AG09309 (cell line): ENCODE results near the gene FMN2.
A peak's percentile ranks its signal among the peaks of the same experiment; 100 is the strongest.
"Not testable (repeated sequence)": the region's sequence is repeated elsewhere in the genome, so short reads cannot be mapped to it uniquely, and the experiment has no call there.

Experiments used
- DNase-seq: peaks from one replicate; pipeline ENCODE4 v3.0.0-alpha.2; 2010; ENCODE audit warnings: low read depth
- H3K4me3 ChIP-seq: 2 replicates; pipeline ENCODE4 v1.5.1; 2011; ENCODE audit warnings: mild to moderate bottlenecking, low read depth, low read length, moderate library complexity; ENCODE audit not compliant: control insufficient read depth
- TF ChIP-seq, protein P1 (sequence below): IDR thresholded peaks from 2 replicates; pipeline ENCODE4 v1.5.1; 2011; ENCODE audit warnings: mild to moderate bottlenecking, low read depth, low read length, inconsistent platforms; ENCODE audit not compliant: insufficient read depth, control insufficient read depth; ENCODE audit errors: missing control alignments

FMN2 gene

GRCh38 chr1:240314845-240315801 lies 223.4 kb downstream of the FMN2 start:
- H3K4me3 ChIP-seq: no peak overlapping the region

GRCh38 chr1:240319998-240320397 lies 228.3 kb downstream of the FMN2 start:
- H3K4me3 ChIP-seq: no peak overlapping the region
- no peak for DNase-seq
- TF ChIP-seq, protein P1, sequence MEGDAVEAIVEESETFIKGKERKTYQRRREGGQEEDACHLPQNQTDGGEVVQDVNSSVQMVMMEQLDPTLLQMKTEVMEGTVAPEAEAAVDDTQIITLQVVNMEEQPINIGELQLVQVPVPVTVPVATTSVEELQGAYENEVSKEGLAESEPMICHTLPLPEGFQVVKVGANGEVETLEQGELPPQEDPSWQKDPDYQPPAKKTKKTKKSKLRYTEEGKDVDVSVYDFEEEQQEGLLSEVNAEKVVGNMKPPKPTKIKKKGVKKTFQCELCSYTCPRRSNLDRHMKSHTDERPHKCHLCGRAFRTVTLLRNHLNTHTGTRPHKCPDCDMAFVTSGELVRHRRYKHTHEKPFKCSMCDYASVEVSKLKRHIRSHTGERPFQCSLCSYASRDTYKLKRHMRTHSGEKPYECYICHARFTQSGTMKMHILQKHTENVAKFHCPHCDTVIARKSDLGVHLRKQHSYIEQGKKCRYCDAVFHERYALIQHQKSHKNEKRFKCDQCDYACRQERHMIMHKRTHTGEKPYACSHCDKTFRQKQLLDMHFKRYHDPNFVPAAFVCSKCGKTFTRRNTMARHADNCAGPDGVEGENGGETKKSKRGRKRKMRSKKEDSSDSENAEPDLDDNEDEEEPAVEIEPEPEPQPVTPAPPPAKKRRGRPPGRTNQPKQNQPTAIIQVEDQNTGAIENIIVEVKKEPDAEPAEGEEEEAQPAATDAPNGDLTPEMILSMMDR: no peak

More at GRCh38 chr1:240314845-240315801, 223.4 kb downstream of the FMN2 start:
- DNase-seq: peak; percentile 16
- TF ChIP-seq, protein P1: no peak

DNA sequence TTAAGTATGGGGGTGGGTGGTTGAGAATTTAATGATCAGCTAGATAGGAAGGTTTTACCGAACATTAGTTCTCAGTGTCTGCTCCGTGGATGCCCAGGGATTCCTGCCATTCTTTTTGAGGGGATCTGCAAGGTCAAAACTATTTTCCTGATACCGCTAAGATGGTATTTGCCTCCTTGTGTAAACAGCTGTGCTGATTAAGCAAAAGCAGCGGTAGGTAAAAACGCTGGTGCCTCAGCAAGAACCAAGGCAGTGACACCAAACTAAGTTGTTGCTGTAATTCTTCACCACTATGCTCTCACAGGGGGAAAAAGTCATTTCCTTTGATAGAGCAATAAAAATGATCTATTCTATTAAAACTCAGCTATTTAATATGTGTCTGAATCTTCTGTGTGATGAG lies 229.0 kb downstream of the FMN2 start:
- TF ChIP-seq, protein P1: no peak
- H3K4me3 ChIP-seq: no peak overlapping the region
- DNase-seq: no peak

DNA sequence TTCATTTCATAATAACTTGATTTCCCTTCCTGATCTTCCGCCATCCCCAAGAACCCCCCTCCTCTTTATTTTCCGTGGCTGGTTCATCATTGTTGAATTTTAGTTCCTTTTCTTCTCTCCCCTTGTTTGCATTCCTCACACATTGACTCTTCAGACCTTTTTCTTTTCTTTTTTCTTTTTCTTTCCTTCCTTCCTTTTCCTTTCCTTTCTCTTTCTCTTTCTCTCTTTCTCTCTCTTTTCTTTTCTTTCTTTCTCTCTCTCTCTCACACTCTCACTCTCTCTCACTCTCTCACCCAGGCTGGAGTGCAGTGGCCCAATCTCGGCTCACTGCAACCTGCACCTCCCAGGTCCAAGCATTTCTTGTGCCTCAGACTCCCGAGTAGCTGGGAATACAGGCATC lies 231.3 kb downstream of the FMN2 start:
- TF ChIP-seq, protein P1: no peak
- H3K4me3 ChIP-seq: no peak overlapping the region
- no peak for DNase-seq

- H3K4me3 ChIP-seq, DNase-seq: not testable (repeated sequence)
Measured at GRCh38 chr1:240328382-240328781, 236.7 kb downstream of the FMN2 start.

DNA sequence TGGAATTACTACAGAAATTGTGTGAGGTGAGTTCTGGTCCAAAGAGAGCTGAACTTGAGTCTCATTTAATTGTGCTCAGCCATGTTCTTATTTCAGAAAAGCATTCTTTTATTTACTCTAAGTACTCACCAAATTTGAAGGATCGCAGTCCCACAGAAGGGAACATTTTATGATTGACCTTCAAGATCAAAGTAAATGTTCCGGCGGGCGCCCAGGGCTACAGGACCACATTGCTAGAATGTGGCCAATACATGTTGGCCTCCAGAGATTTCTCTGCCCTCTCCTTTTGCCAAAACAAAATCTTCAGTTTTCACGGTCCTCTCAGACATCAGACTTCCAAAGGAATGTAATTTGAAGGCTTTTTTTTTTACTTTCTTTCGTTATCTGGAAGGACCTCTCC lies 237.8 kb downstream of the FMN2 start:
- no peak for DNase-seq
- TF ChIP-seq, protein P1: no peak
- H3K4me3 ChIP-seq: no peak overlapping the region

- TF ChIP-seq, protein P1: no peak
Measured at GRCh38 chr1:240332672-240333071, 241.0 kb downstream of the FMN2 start.

More at GRCh38 chr1:240332672-240333071, 241.0 kb downstream of the FMN2 start:
- H3K4me3 ChIP-seq: no peak overlapping the region
- no peak for DNase-seq
